Measurements from ENCODE around the gene LILRA2.
"Not testable (repeated sequence)": the region's sequence is repeated elsewhere in the genome, so short reads cannot be mapped to it uniquely, and the experiment has no call there.

LILRA2 gene

DNA sequence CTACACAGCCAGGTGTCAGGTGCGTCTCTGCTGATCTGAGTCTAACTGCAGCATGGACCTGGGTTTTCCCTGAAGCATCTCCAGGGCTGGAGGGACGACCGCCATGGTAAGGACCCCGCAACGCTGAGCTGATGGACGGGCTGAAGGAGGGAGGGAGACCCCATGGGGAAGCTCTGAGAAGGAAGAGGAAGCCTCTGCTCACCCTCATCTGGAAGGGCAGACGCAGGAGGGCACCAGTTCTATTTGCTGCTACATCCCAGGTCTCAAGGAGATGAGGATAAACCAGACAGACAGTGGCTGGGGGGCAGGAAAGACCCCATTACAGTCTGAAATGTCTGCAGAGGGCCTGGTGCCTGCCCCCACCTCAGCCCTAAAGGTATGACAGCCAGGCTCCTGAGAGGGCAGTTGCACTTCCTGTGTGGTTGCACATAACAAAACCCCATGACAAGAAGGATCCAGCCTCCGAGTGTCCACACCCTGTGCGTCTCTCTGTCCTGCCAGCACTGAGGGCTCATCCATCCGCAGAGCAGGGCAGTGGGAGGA is at the start of gene LILRA2:
Gene LILRA2, plus strand, starts transcription at position 461 of the 543 bp plus-strand sequence. CDS start 89 bp downstream, outside the sequence.
- no peak for DNase-seq (ENCODE audit: low read depth in 2 of 2, low spot score in 1 of 2)

DNA sequence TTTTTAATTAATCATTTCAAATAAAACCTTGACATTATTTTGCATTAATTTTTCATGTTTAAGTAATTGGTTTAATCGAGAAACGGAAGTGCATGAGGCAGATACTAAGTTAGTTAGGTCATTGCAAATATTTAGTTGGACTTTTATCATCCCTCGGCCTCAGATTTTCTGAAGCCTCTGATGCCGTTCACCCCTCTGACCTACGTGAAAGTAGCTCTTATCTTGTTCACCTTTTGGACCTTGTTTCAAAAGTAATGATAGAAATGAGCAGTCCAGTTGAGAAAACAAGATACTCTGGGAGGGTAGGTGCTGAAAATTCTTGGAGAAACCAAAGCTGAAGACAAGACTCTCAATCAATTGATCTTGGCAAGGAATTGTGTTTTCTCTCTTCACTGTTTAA is 48.0 kb upstream of the LILRA2 start:
- no peak for DNase-seq (ENCODE audit: low read depth in 2 of 2, low spot score in 1 of 2)

DNA sequence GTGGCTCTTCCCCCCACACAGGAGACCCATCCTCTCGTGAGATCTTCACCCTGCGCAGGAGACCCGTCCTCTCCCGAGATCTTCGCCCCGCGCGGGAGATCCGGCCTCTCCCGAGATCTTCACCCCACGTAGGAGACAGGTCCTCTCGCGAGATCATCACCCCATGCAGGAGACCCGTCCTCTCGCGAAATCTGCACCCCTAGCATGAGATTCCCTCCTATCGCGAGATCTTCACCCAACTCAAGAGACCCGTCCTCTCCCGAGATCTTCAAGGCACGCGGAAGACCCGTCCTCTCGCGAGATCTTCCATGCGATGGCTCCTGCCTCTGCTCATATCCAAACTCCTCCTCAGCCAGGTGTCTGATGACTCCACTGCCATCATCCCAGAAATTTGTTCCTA is 46.6 kb upstream of the LILRA2 start:
- DNase-seq (ENCODE audit: low read depth in 2 of 2, low spot score in 1 of 2): no peak

DNA sequence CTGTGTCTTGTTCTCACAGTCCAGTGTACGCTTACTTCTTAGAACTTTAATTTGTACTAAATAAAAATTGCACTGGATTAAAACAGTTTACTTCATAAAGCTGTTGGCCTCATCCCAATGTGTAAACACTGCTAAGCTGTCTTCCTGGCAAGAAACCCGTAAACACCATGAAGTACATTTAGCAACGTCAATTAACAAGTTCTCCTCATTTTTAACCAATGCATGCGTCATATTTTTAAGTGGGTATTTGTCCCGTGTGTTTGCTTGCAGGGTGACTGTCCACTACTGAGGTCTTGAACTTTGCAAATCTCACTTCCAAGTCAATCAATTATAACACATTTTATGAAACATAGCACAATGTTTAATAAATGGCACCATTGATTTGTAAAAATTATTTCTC is 42.7 kb upstream of the LILRA2 start:
- DNase-seq (ENCODE audit: low read depth in 2 of 2, low spot score in 1 of 2): no peak

DNA sequence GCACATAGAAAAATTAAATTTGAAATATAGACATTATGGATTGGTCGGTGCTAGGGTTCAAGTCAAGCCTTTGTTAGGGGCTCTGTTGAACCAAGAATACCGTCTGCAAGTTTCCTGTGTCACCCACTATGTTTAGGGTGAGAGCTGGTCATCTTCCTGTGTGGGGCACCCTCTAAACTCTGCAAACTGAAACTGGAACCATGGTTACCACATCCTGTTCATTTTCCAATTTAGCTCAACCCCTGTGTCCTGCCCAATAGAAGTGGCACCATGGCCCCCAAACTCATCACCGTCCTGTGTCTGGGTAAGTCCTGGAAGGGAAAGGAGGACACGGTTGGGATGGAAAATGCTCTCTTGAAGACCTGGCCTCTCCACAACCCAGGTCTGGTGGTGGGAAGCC is 41.1 kb upstream of the LILRA2 start:
- DNase-seq (ENCODE audit: low read depth in 2 of 2, low spot score in 1 of 2): peak in 1 of 2 donors; percentile 9

DNA sequence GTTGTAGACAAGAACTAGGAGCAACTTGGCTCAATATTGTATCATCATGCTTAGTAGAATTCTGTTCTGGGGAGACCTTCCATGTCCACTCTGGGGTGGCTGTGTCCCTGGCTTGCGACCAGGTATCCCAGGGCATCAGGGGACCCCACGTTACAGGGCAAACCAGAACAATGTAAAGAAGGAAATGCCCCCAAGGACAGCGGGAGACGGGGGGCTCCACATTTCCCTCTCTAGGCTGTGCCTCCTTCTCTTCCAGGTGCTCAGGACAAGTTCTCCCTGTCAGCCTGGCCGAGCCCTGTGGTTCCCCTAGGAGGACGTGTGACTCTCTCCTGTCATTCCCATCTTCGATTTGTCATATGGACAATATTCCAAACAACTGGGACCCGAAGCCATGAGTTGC is 40.1 kb upstream of the LILRA2 start:
- DNase-seq (ENCODE audit: low read depth in 2 of 2, low spot score in 1 of 2): no peak

DNA sequence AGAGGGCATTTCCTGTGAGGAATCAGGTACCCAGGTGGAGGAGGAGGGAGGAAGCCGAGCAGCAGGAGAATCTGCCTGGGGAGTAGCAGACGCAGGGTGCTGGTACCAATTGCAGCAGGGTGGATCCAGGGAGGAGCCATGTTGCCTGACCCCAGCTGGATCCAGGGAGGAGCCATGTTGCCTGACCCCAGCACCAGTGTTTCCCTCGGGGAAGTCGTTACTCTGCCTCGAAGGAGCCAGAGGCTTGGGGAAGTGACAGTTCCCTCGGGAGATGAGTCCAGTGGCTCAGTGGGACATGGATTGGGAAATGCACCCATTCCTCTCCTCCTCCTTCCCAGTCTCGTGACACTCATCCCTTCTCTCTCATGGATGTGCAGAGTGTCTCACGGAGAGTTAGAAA is 39.4 kb upstream of the LILRA2 start:
- no peak for DNase-seq (ENCODE audit: low read depth in 2 of 2, low spot score in 1 of 2)

DNA sequence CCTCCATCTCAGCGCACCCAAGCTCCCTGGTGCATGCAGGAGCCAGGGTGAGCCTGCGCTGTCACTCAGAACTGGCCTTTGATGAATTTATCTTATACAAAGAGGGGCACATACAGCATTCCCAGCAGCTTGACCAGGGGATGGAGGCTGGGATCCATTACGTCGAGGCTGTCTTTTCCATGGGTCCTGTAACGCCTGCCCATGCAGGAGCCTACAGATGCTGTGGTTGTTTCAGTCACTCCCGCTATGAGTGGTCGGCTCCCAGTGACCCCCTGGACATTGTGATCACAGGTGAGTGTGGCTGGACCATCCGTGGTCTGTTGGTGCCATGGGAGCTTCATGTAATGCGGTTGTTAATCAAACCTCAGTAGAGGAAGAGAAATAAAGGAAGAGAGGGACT is 38.0 kb upstream of the LILRA2 start:
- DNase-seq (ENCODE audit: low read depth in 2 of 2, low spot score in 1 of 2): no peak

DNA sequence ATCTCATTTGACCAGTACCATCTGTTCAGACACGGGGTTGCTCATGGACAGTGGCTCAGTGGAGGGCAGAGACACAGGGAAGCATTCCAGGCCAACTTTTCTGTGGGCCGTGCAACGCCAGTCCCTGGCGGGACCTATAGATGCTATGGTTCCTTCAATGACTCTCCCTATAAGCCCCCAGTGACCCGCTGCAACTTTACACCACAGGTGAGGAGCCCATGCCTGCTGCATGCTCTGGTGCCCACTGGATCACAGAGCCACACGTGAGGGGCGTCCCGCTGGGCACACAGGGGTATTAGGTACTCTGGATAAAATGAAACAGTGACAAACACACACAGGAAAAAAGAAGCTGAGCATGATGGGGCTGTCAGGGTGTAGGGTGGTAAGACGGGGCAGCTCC is 36.6 kb upstream of the LILRA2 start:
- DNase-seq (ENCODE audit: low read depth in 2 of 2, low spot score in 1 of 2): no peak

DNA sequence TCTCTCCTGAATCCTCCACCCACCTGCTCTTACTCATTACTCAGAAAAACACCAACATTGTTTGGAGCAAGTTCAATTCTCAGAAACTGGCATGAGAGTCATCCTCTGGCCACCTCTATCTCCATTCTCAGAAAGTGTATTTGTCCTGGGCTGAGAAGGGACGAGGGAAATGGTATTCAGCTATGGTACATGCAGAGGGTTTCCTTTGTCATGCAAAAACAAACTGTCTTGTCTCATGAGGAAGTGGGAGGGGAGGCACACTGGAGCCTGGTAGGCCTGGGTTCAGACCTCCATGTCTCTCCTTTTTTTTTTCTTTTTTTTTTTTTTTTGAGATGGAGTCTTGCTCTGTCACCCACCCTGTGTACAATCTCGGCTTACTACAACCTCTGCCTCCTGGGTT is 31.9 kb upstream of the LILRA2 start:
- no peak for DNase-seq (ENCODE audit: low read depth in 2 of 2, low spot score in 1 of 2)

DNA sequence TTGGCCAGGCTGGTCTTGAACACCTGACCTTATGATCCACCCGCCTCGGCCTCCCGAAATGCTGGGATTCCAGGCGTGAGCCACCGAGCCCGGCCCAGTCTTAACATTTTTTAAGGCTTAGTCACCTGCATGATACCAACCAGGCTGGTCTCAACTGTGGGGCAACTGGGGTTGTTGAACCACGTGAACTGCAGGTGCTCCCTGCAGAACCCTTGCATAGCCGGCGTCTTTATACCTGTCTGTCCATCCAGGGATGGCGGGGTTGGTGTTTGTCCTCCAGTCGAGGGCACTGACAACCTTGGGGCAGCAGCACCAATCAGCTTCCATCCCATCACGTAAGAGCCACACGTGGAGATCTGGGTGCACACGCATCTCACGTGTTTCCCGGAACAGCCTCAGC is 24.8 kb upstream of the LILRA2 start:
- DNase-seq (ENCODE audit: low read depth in 2 of 2, low spot score in 1 of 2): no peak

DNA sequence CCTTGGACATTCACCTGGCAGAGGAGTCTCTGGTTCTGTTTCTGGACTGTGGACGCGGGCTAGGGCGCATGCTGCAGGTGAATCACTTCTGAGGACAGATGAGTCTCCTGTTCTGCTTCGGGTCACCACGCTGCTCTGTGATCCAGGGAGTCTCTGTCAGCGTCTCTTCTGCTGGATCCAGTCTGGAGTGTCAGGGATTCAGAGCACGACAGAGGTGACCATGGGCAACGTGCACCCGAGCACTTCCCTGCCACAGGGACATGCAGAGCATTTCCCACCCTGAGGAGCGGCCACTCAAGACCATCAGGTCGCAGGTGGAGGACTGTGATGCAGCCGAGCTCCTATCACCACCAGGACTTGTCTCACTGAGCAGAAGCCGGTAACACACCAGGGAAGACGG is 24.4 kb upstream of the LILRA2 start:
- DNase-seq (ENCODE audit: low read depth in 2 of 2, low spot score in 1 of 2): no peak

DNA sequence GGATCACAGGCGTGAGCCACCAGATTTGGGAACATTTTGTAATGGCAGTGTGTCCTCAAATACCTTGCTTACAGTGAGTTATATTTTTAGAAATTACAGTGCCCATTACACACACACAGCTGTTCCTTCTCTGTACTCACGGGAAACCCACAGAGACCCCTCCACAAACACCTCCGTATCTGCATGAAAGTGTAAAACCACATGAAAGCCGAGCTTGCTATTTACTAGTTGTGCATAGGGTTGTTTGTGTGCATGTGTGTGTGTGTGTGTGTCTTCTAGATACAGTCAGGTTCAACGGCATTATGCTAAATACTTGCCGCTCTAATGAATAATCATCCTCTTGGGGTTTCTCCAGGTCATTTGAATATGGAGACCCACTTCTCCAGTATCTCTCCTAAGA is 22.3 kb upstream of the LILRA2 start:
- DNase-seq (ENCODE audit: low read depth in 2 of 2, low spot score in 1 of 2): peak; percentile 5 to 18

DNA sequence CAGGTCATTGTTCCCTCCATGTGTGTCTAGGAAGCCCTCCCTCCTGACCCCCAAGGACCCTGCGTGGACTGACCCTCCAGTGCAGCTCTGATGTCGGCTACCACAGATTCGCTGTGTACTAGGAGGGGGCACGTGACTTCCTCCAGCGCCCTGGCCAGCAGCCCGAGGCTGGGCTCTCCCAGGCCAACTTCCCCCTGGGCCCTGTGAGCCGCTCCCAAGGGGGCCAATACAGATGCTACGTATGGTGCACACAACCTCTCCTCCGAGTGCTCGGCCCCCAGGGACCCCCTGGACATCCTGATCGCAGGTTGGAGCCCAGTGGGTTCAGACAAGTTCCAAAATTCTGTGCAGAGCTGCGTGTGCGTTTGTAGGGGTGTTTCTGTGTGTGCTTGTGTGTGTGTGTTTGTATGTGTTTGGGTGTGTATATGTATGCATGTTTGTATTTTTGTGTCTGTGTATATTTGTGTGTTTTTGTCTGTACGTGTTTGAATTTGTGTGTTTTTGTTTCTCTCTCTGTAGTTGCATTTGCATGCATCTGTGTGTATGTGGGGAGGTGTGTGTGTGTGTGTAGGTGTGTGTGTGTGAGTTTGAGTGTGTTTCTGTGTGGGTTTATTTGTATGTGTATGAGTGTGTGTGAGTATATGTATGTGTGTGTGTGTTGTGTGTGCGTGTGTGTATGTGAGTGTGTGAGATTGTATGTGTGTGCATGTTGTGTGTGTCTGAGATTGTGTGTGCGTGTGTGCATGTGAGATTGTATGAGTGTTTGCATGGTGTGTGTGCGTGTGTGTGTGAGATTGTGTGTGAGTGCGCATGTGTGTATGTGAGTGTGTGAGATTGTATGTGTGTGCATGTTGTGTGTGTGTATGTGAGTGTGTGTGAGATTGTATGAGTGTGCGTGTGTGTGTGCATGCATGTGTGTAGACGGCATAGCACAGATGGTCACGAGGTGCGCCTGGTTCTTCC is 21.4 kb upstream of the LILRA2 start:
- DNase-seq (ENCODE audit: low read depth in 2 of 2, low spot score in 1 of 2): no peak

DNA sequence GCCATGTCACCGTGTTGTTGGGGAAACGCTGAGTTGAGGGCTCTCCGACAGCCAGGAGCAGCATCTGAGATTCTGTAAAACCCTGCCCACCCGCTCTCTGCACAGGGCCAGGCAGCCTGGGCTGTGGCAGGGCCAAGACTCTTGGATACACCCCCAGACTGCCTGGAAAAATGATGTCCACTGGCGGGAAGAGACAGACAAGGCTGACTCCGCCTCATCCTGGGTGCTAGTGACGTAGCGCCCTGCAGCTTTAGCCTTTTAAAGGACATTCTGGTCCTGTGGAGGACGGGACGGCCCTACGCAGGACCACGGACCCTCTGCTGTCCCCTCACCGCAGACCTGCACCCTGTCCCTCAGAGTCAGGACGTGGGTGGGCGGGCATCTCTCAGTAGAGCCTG is 20.7 kb upstream of the LILRA2 start:
- no peak for DNase-seq (ENCODE audit: low read depth in 2 of 2, low spot score in 1 of 2)

DNA sequence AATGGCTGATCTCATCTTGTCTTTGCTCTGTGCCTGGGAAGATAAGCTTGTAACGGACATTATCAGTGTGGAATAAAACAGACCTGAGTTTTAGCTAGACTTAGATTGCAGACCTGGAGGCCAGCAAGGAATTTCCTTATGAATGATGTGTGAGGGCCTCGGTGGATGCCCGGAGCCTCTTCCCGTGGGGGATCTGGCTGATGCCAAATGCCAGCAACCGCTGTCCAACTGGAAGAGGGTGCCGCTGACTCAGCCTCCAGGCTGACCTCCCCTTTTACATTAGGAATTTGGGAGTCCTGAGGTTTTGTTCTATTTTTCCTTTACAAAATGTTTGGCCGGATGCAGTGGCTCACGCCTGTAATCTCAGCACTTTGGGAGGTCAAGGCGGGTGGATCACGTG is 19.6 kb upstream of the LILRA2 start:
- no peak for DNase-seq (ENCODE audit: low read depth in 2 of 2, low spot score in 1 of 2)

DNA sequence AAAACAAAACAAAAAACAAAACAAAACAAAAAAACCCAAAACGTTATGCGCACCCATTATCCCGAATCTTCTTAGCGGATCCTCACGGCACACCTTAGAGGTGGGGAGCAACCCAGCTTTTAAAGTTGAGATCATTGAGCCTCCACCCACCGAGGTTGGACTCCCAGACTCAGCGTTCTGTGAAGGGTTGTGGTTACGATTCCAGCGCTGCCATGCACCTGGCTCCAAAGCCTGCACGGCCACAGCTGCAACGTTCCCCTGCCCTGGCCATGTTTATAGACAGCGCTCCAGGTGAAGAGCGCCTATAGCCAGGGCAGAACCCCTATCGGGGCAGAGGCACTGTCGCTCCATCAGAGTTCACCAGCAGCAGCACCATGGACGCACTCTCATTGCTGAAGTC is 18.7 kb upstream of the LILRA2 start:
- no peak for DNase-seq (ENCODE audit: low read depth in 2 of 2, low spot score in 1 of 2)

DNA sequence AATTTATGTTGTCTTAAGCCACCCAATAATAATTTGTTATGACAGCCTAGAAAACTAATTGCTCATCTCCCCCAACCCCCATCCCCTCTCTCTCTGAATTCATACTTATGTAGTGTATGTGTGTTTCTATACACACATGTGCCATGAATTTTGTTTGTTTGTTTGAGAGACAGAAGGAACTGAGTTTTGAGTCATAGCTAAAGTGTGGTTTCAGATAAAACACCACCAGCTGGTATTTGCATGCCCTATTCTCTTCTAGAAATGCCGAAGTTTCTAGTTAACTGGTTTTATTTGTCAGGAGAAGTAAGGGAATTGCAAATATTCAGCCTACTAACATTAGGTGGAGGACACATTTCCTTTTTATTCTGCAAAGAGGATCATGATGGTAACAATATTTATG is 17.4 kb upstream of the LILRA2 start:
- no peak for DNase-seq (ENCODE audit: low read depth in 2 of 2, low spot score in 1 of 2)

DNA sequence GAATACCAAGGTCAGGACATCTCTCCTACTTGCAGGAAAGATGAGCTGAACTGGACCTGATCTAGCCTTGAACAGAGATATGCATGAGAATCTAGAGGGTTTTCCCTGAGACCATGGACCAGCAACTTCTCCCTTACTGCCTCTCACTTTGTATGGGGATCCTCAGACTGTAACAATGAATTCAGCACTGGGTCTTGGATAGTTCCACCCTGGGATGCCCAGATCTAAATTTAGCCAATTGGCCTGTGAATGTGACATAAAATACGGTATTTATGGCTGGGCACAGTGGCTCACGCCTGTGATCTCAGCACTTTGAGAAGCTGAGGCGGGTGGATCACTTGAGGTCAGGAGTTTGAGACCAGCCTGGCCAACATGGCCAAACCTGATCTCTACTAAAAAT is 15.3 kb upstream of the LILRA2 start:
- DNase-seq (ENCODE audit: low read depth in 2 of 2, low spot score in 1 of 2): no peak

DNA sequence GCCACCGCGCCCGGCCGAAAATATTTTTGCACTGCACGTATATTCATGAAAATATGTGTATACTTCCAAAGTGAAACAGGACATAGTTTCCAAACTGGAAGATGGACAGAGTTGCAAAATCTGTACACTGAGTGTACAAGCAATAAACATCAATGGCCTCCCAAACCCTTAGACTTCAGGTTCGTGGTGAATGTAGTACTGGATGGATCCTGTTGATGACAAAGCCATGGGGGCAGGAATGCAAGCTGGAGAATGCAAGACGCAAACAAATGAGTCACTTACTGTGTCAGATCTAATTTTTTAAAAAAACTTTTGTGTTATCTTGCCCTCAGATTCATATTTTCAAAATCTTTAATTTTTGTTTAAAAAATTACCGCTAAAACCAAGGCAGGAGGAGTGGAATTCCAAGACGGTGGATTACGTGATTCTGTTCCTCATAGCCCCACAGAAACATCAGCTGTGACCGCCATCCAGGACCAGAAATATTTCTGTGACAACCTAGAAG is 12.7 kb upstream of the LILRA2 start:
- no peak for DNase-seq (ENCODE audit: low read depth in 2 of 2, low spot score in 1 of 2)

DNA sequence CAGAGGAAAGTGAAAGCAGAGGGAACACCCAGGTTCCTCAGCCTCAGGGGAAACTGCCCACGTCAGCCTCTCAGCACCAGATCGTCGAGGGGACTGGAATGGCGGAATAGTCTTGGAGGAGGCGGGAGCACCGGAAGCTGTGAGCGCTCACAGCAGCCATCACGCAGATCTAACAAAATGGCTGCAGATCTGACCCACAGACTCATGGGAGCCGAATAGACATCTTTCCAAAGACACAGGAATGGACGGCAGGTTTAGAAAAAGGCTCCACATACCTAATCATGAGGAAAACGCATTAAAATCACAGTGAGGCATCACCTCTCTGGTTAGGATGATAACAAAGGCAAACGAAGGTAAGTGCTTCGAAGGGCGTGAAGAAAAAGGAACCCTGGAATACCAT is 11.8 kb upstream of the LILRA2 start:
- DNase-seq (ENCODE audit: low read depth in 2 of 2, low spot score in 1 of 2): no peak

DNA sequence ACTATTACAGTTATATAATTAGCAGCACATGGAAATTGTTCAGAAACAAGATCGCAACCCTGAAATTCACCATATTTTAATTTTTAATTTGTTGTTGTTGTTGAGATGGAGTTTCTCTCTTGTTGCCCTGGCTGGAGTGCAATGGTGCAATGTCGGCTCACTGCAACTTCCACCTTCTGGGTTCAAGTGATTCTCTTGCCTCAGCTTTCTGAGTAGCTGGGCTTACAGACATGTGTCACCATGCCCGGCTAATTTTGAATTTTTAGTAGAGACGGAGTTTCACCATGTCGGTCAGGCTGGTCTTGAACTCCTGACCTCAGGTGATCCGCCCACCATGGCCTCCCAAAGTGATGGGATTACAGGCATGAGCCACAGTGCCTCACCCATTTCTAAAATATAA is 10.4 kb upstream of the LILRA2 start:
- not testable (repeated sequence) for DNase-seq (ENCODE audit: low read depth in 2 of 2, low spot score in 1 of 2)

DNA sequence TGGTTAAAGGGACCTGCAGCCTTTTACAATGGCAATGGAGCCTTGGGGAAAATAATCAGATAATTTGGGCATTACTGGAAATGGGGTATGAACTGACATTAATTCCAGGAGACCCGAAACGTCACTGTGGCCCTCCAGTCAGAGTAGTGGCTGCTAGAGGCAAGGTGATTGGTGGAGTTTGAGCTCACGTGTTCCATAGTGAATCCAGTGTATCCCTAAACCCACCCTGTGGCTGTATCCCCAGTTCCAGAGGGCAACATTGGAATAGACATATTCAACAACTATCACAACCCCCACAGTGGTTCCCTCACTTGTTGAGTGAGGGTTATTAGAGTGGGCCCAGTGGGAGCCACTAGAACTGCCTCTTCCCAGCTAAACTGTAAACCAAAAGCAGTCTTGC is 3.3 kb upstream of the LILRA2 start:
- no peak for DNase-seq (ENCODE audit: low read depth in 2 of 2, low spot score in 1 of 2)

Measured in stimulated activated CD8-positive, alpha-beta memory T cell treated with anti-CD3 and anti-CD28 coated beads, Interleukin-4, amount 100 ng/mL, for 1 hour (primary cell).